PC-3 (cell line): Measurements from ENCODE around the gene ZFP64.

Experiments used
- EZH2 ChIP-seq: fragments of 300-600 bp; sonication (generic); IDR thresholded peaks from one replicate; pipeline ENCODE4 v1.6.1; 2017; ENCODE audit warnings: antibody characterized with exemption, mild to moderate bottlenecking, low read length; ENCODE audit not compliant: unreplicated experiment
- TF ChIP-seq, protein P1 (sequence below): fragments of 300-600 bp; sonication (generic); conservative IDR thresholded peaks from 2 replicates; pipeline ENCODE4 v1.5.1; 2017; ENCODE audit warnings: antibody characterized with exemption, low read depth, mild to moderate bottlenecking, low read length

DNA sequence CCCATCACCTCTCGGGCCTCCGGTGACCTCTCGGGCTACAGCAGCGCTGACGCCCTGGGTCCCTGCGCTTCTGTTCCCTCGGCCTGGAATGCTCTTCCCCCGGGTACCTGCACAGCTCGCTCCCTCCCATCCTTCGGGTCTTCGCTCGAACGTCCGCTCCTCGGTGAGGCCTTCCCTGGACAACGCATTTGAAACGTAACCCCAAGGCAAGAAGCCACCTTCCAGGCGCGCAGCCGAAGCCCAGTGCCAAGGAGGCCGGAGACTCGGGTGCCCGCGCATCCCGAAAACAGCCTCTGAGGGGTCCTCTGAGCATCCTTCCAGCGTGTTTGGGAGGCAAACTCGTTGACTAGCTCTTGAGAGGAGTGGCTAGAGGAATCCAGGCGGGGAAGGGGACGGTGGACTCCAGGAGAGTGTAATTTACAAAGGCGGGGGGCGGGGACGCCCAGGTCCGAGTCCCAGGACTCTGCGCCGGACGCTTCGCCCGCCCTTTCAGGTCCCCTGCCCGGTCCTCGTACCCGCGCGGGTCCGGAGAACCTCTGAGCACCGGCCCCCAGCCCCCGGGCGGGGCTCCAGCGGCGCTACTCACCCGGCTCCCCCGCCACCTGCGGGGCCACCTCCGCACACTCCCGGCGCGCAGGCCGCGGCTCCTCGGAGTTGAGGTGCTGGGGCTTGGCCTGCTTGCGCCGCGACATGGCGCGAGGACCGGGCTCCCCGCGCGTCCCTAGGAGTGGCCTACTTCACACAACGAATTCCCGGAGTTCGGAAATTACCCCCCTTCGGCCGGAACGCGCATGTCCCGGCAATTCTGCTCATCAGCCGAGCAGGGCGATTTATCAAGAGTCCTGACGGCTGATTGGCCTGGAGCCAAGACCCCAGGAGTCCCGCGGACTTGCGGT lies 86.8 kb downstream of the ZFP64 start:
- TF ChIP-seq, protein P1, sequence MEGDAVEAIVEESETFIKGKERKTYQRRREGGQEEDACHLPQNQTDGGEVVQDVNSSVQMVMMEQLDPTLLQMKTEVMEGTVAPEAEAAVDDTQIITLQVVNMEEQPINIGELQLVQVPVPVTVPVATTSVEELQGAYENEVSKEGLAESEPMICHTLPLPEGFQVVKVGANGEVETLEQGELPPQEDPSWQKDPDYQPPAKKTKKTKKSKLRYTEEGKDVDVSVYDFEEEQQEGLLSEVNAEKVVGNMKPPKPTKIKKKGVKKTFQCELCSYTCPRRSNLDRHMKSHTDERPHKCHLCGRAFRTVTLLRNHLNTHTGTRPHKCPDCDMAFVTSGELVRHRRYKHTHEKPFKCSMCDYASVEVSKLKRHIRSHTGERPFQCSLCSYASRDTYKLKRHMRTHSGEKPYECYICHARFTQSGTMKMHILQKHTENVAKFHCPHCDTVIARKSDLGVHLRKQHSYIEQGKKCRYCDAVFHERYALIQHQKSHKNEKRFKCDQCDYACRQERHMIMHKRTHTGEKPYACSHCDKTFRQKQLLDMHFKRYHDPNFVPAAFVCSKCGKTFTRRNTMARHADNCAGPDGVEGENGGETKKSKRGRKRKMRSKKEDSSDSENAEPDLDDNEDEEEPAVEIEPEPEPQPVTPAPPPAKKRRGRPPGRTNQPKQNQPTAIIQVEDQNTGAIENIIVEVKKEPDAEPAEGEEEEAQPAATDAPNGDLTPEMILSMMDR, result no peak
- no peak for TF ChIP-seq EZH2
